ENCODE results near the gene PIGL.
"Not testable (repeated sequence)": the region's sequence is repeated elsewhere in the genome, so short reads cannot be mapped to it uniquely, and the experiment has no call there.

The PIGL gene

GRCh38 chr17:16197276-16197675 lies 19.7 kb upstream of the PIGL start:
- TF ChIP-seq TAF1 (IDR thresholded peaks at IDR 0.05; ENCODE audit: low read depth, low read length) (no peak), POLR2AphosphoS5 (IDR thresholded peaks at IDR 0.05; ENCODE audit: low read depth, low read length) (no peak), SPI1 (IDR thresholded peaks at IDR 0.05; ENCODE audit: low read depth, low read length) (no peak), POU2F2 (IDR thresholded peaks at IDR 0.05; ENCODE audit: low read depth, low read length) (no peak), POLR2A (IDR thresholded peaks at IDR 0.05; ENCODE audit: low read depth, low read length) (no peak), PAX5 (IDR thresholded peaks at IDR 0.05; ENCODE audit: insufficient read depth, low read length, severe bottlenecking) (no peak)
- DNase-seq (ENCODE audit: insufficient read length, low spot score), result no peak
- FAIRE-seq, result no peak

GRCh38 chr17:16199093-16199492 lies 17.9 kb upstream of the PIGL start:
- no peak for DNase-seq (ENCODE audit: insufficient read length, low spot score)
- no peak for FAIRE-seq
- TF ChIP-seq POLR2AphosphoS5 (IDR thresholded peaks at IDR 0.05; ENCODE audit: low read depth, low read length) (no peak), PAX5 (IDR thresholded peaks at IDR 0.05; ENCODE audit: insufficient read depth, low read length, severe bottlenecking) (no peak), SPI1 (IDR thresholded peaks at IDR 0.05; ENCODE audit: low read depth, low read length) (no peak), POLR2A (IDR thresholded peaks at IDR 0.05; ENCODE audit: low read depth, low read length) (no peak), TAF1 (IDR thresholded peaks at IDR 0.05; ENCODE audit: low read depth, low read length) (no peak), POU2F2 (IDR thresholded peaks at IDR 0.05; ENCODE audit: low read depth, low read length) (no peak)

GRCh38 chr17:16201693-16202131 lies 15.3 kb upstream of the PIGL start:
- not testable (repeated sequence) for FAIRE-seq; DNase-seq (ENCODE audit: insufficient read length, low spot score)

- DNase-seq (ENCODE audit: insufficient read length, low spot score); FAIRE-seq: not testable (repeated sequence)
Observed at GRCh38 chr17:16202554-16203500, 14.2 kb upstream of the PIGL start.

- FAIRE-seq; DNase-seq (ENCODE audit: insufficient read length, low spot score): not testable (repeated sequence)
Observed at GRCh38 chr17:16204763-16205162, 12.2 kb upstream of the PIGL start.

- FAIRE-seq, result no peak
- no peak for DNase-seq (ENCODE audit: insufficient read length, low spot score)
- TF ChIP-seq POU2F2 (IDR thresholded peaks at IDR 0.05; ENCODE audit: low read depth, low read length) (no peak), PAX5 (IDR thresholded peaks at IDR 0.05; ENCODE audit: insufficient read depth, low read length, severe bottlenecking) (no peak), TAF1 (IDR thresholded peaks at IDR 0.05; ENCODE audit: low read depth, low read length) (no peak), SPI1 (IDR thresholded peaks at IDR 0.05; ENCODE audit: low read depth, low read length) (no peak), POLR2A (IDR thresholded peaks at IDR 0.05; ENCODE audit: low read depth, low read length) (no peak), POLR2AphosphoS5 (IDR thresholded peaks at IDR 0.05; ENCODE audit: low read depth, low read length) (no peak)
Observed at GRCh38 chr17:16211590-16211989, 5.4 kb upstream of the PIGL start.

GRCh38 chr17:16212793-16213192 lies 4.2 kb upstream of the PIGL start:
- no peak for DNase-seq (ENCODE audit: insufficient read length, low spot score)
- no peak for FAIRE-seq
- TF ChIP-seq POU2F2 (IDR thresholded peaks at IDR 0.05; ENCODE audit: low read depth, low read length) (no peak), TAF1 (IDR thresholded peaks at IDR 0.05; ENCODE audit: low read depth, low read length) (no peak), POLR2AphosphoS5 (IDR thresholded peaks at IDR 0.05; ENCODE audit: low read depth, low read length) (no peak), POLR2A (IDR thresholded peaks at IDR 0.05; ENCODE audit: low read depth, low read length) (no peak)

GRCh38 chr17:16214190-16215001 lies 2.6 kb upstream of the PIGL start:
- DNase-seq (ENCODE audit: insufficient read length, low spot score), result no peak
- TF ChIP-seq TAF1 (IDR thresholded peaks at IDR 0.05; ENCODE audit: low read depth, low read length) (peak; percentile 38; the same call in 1 of the 2 replicates), POLR2AphosphoS5 (IDR thresholded peaks at IDR 0.05; ENCODE audit: low read depth, low read length) (no peak)
- FAIRE-seq, result peak; percentile 60

- TF ChIP-seq POLR2A (IDR thresholded peaks at IDR 0.05; ENCODE audit: low read depth, low read length) (no peak), TAF1 (IDR thresholded peaks at IDR 0.05; ENCODE audit: low read depth, low read length) (no peak), POU2F2 (IDR thresholded peaks at IDR 0.05; ENCODE audit: low read depth, low read length) (no peak), PAX5 (IDR thresholded peaks at IDR 0.05; ENCODE audit: insufficient read depth, low read length, severe bottlenecking) (no peak), POLR2AphosphoS5 (IDR thresholded peaks at IDR 0.05; ENCODE audit: low read depth, low read length) (no peak), SPI1 (IDR thresholded peaks at IDR 0.05; ENCODE audit: low read depth, low read length) (no peak)
- DNase-seq (ENCODE audit: insufficient read length, low spot score) (peak; percentile 29), FAIRE-seq (no peak)
Observed at GRCh38 chr17:16215002-16215272, 2.1 kb upstream of the PIGL start.

- 0 out of 2 replicates have a peak, but pooled peaks have one; percentile 66 for TF ChIP-seq POLR2AphosphoS5 (IDR thresholded peaks at IDR 0.05; ENCODE audit: low read depth, low read length)
- TF ChIP-seq PAX5 (IDR thresholded peaks at IDR 0.05; ENCODE audit: insufficient read depth, low read length, severe bottlenecking), result no peak
- 0 out of 2 replicates have a peak, but pooled peaks have one; percentile 46 for TF ChIP-seq POU2F2 (IDR thresholded peaks at IDR 0.05; ENCODE audit: low read depth, low read length)
- peak; percentile 91 for TF ChIP-seq TAF1 (IDR thresholded peaks at IDR 0.05; ENCODE audit: low read depth, low read length)
- peak; percentile 91 for TF ChIP-seq POLR2A (IDR thresholded peaks at IDR 0.05; ENCODE audit: low read depth, low read length)
- FAIRE-seq, result peak; percentile 84
- DNase-seq (ENCODE audit: insufficient read length, low spot score), result peak; percentile 80
Observed at GRCh38 chr17:16215273-16215964, 1.6 kb upstream of the PIGL start, which contains the start of gene NCOR1. Gene NCOR1 (minus strand): TSS chr17:16215534. CDS start chr17:16194569, 20,965 bp downstream.

Data from GM12891 (cell line).